K562 (cell line): Measurements from ENCODE around the gene BANF2. TPM values are rescaled to one million over a fixed set of nuclear protein-coding genes. Genes with fewer than 3 reads are reported as not detected.

Experiments
- ATF2 ChIP-seq: sonication (generic); formaldehyde crosslinking; IDR thresholded peaks from 2 replicates; pipeline ENCODE4 v1.8.1; 2022; ENCODE audit warnings: missing genetic modification reagents
- BDP1 ChIP-seq: IDR thresholded peaks from 3 replicates; pipeline ENCODE4 v1.6.1; 2011; ENCODE audit not compliant: insufficient read length, insufficient read depth
- EHMT2 ChIP-seq: fragments of 450-650 bp; IDR thresholded peaks from 2 replicates; pipeline ENCODE4 v1.6.1; 2018; ENCODE audit warnings: antibody characterized with exemption
- GABPB1 ChIP-seq: sonication (generic); formaldehyde crosslinking; IDR thresholded peaks from 2 replicates; pipeline ENCODE4 v1.8.0; 2022; ENCODE audit warnings: mild to moderate bottlenecking, missing genetic modification reagents
- MAFF ChIP-seq: IDR thresholded peaks from 2 replicates; pipeline ENCODE4 v1.6.1; 2012; ENCODE audit warnings: low read length, improper control_type of control experiment
- MGA ChIP-seq: fragments of 450-650 bp; IDR thresholded peaks from 2 replicates; pipeline ENCODE4 v1.6.1; 2016; ENCODE audit warnings: mild to moderate bottlenecking, moderate library complexity
- MTF1 ChIP-seq: fragments of 250-450 bp; sonication (Bioruptor Pico); IDR thresholded peaks from 2 replicates; pipeline ENCODE4 v1.9.0; 2021; ENCODE audit warnings: moderate library complexity, mild to moderate bottlenecking, inconsistent platforms, borderline replicate concordance
- NFIC ChIP-seq: fragments of 450-650 bp; IDR thresholded peaks from 2 replicates; pipeline ENCODE4 v1.6.1; 2017; ENCODE audit warnings: mild to moderate bottlenecking, inconsistent platforms
- SNAPC5 ChIP-seq: fragments of 250-450 bp; sonication (Bioruptor Pico); IDR thresholded peaks from 2 replicates; pipeline ENCODE4 v1.8.0; 2021; ENCODE audit warnings: moderate library complexity, mild to moderate bottlenecking, inconsistent platforms
- ZBTB12 ChIP-seq: fragments of 250-450 bp; sonication (Bioruptor Pico); IDR thresholded peaks from 2 replicates; pipeline ENCODE4 v1.4.0; 2020
- ZNF398 ChIP-seq: fragments of 250-450 bp; sonication (Bioruptor Pico); IDR thresholded peaks from 2 replicates; pipeline ENCODE4 v1.8.0; 2021; ENCODE audit warnings: moderate library complexity, mild to moderate bottlenecking, inconsistent platforms
- polyA plus RNA-seq, 8 experiments: library from polyadenylated mRNA; depleted of rRNA in 4 of 8; stranded (reverse) in 5 of 8; unstranded in 3 of 8; fragments of >200 nt; fragmentation: Nextera tagmentation in 2 of 8; fragmentation: Illumina TruSeq in 1 of 8; extraction: Ambion mirVana in 2 of 8; extraction: Trizol in 1 of 8; gene quantifications; 2 replicates each; pipeline versions ENCODE4 v1.2.1 to v1.2.3, GENCODE V29; 2011 to 2014; ENCODE audit warnings: inconsistent platforms in 1 of 8, missing spikeins in 1 of 8
- total RNA-seq, 7 experiments: library from RNA; depleted of rRNA in 6 of 7; stranded (reverse); fragments of >200 nt in 6 of 7; fragmentation: Illumina TruSeq in 2 of 7; extraction: Trizol in 2 of 7; gene quantifications; 2 replicates each; pipeline versions ENCODE4 v1.2.1 to v1.2.3, GENCODE V29; 2011 to 2021; ENCODE audit warnings: low replicate concordance in 1 of 7

The BANF2 gene
- total and polyA plus RNA-seq, 9 of the 15 experiments (the other 6 are each of a cell fraction or from before 2014, with no cell fraction given), result not detected

- TF ChIP-seq MGA, result no peak
- no peak for TF ChIP-seq SNAPC5 (CRISPR knock-in tag)
- no peak for TF ChIP-seq MAFF
- no peak for TF ChIP-seq NFIC
- no peak for TF ChIP-seq ZBTB12
- no peak for TF ChIP-seq ATF2 (CRISPR knock-in tag)
- no peak for TF ChIP-seq BDP1
- TF ChIP-seq ZNF398 (CRISPR knock-in tag), result no peak
- TF ChIP-seq MTF1 (CRISPR knock-in tag), result no peak
- no peak for TF ChIP-seq EHMT2
- no peak for TF ChIP-seq GABPB1 (CRISPR knock-in tag)
Observed at GRCh38 chr20:17657079-17657825, 42.5 kb upstream of the BANF2 start (continued).
